Keratinocyte (primary cell): ENCODE data around the gene PLEKHN1. TPM values are rescaled to one million over a fixed set of nuclear protein-coding genes. Genes with fewer than 3 reads are reported as not detected.
A peak's percentile ranks its signal among the peaks of the same experiment; 100 is the strongest.

ENCODE experiments used
- DNase-seq: peaks from one replicate; pipeline ENCODE4 v3.0.0-alpha.2; 2011; ENCODE audit warnings: low read depth, missing footprints, low spot score
- FAIRE-seq: peaks from 2 replicates; lab custom pipeline; 2011; peaks lifted over from hg19 to GRCh38; lab: Jason Lieb, UNC
- H2AFZ ChIP-seq: 2 replicates; pipeline ENCODE4 v1.6.0; 2012; ENCODE audit warnings: low read length, control low read depth, inconsistent platforms; ENCODE audit not compliant: control insufficient read depth
- H3K27ac ChIP-seq: 2 replicates; pipeline ENCODE4 v1.5.1; 2011; ENCODE audit warnings: low read length; ENCODE audit not compliant: control insufficient read depth, insufficient read depth
- H3K27me3 ChIP-seq: 3 replicates; pipeline ENCODE4 v1.6.0; 2011; ENCODE audit warnings: low read length; ENCODE audit not compliant: control insufficient read depth, insufficient read depth; ENCODE audit errors: extremely low read depth
- H3K36me3 ChIP-seq, 2 experiments: 2 replicates in 1 of 2; 3 replicates in 1 of 2; pipeline ENCODE4 v1.5.1; 2011; ENCODE audit warnings: low read length in 2 of 2, mild to moderate bottlenecking in 1 of 2; ENCODE audit not compliant: control insufficient read depth in 2 of 2, insufficient read depth in 2 of 2; ENCODE audit errors: extremely low read depth in 1 of 2
- H3K4me1 ChIP-seq: 3 replicates; pipeline ENCODE4 v1.5.1; 2011; ENCODE audit warnings: low read length; ENCODE audit not compliant: control insufficient read depth, insufficient read depth; ENCODE audit errors: extremely low read depth
- H3K4me2 ChIP-seq: 3 replicates; pipeline ENCODE4 v1.6.0; 2011; ENCODE audit warnings: low read depth, low read length; ENCODE audit not compliant: control insufficient read depth, insufficient read depth; ENCODE audit errors: extremely low read depth
- H3K4me3 ChIP-seq, 3 experiments: fragments of 200-600 bp in 1 of 3; sonication (generic) in 1 of 3; 2 replicates in 2 of 3; 3 replicates in 1 of 3; pipeline ENCODE4 v1.5.1; 2011 to 2016; ENCODE audit warnings: low read length in 3 of 3, mild to moderate bottlenecking in 3 of 3, control low read depth in 2 of 3, inconsistent platforms in 1 of 3, low read depth in 1 of 3, mixed read lengths in 1 of 3, mixed run types in 1 of 3, moderate library complexity in 1 of 3; ENCODE audit not compliant: control insufficient read depth in 2 of 3, insufficient read depth in 2 of 3; ENCODE audit errors: extremely low read depth in 1 of 3
- H3K79me2 ChIP-seq: 2 replicates; pipeline ENCODE4 v1.6.0; 2012; ENCODE audit warnings: low read length; ENCODE audit not compliant: control insufficient read depth, insufficient read depth
- H3K9ac ChIP-seq: 3 replicates; pipeline ENCODE4 v1.6.0; 2011; ENCODE audit warnings: low read length; ENCODE audit not compliant: control insufficient read depth, insufficient read depth; ENCODE audit errors: extremely low read depth
- H3K9me1 ChIP-seq: 3 replicates; pipeline ENCODE4 v1.6.0; 2011; ENCODE audit warnings: low read length; ENCODE audit not compliant: control insufficient read depth, insufficient read depth; ENCODE audit errors: extremely low read depth
- H3K9me3 ChIP-seq: 2 replicates; pipeline ENCODE4 v1.5.1; 2012; ENCODE audit warnings: low read depth, low read length; ENCODE audit not compliant: control insufficient read depth
- H4K20me1 ChIP-seq: 3 replicates; pipeline ENCODE4 v1.6.0; 2011; ENCODE audit warnings: low read length; ENCODE audit not compliant: control insufficient read depth, insufficient read depth; ENCODE audit errors: extremely low read depth
- CTCF ChIP-seq, 3 experiments: IDR thresholded peaks in 1 of 3; conservative IDR thresholded peaks in 1 of 3; optimal IDR thresholded peaks in 1 of 3; 2 replicates in 2 of 3; 3 replicates in 1 of 3; pipeline versions ENCODE3 to v1.5.1; 2011; ENCODE audit warnings: low read length in 3 of 3, mild to moderate bottlenecking in 3 of 3, moderate library complexity in 2 of 3, control low read depth in 1 of 3, inconsistent platforms in 1 of 3; ENCODE audit not compliant: insufficient read depth in 2 of 3; ENCODE audit errors: extremely low read depth in 1 of 3
- EZH2 ChIP-seq: IDR thresholded peaks from one replicate; pipeline ENCODE4 v1.6.1; 2012; ENCODE audit warnings: inconsistent platforms, mild to moderate bottlenecking, low read length, moderate library complexity
- dilution Hi-C: fragments of 300-500 bp; cut with MboI; formaldehyde crosslinking; loops from one replicate; pipeline ENCODE4 v1.7.0; 2020; ENCODE audit warnings: low sequenced_read_pairs; ENCODE audit not compliant: extremely low pct_ligation_motif_present
- polyA plus RNA-seq, 5 experiments: library from polyadenylated mRNA; depleted of rRNA in 3 of 5; stranded (reverse) in 3 of 5; stranded (forward) in 1 of 5; unstranded in 1 of 5; fragments of >200 nt; gene quantifications; 1 replicate in 1 of 5; 2 replicates in 3 of 5; 3 replicates in 1 of 5; pipeline versions ENCODE4 v1.2.1 to v1.2.3, GENCODE V29; 2011 to 2012; ENCODE audit warnings: missing spikeins in 2 of 5, low read depth in 1 of 5, low replicate concordance in 1 of 5

The PLEKHN1 gene
- polyA plus RNA-seq, 1 donor (not counting 4 experiments of a cell fraction or from before 2014, with no cell fraction given): 2.5 TPM

DNA sequence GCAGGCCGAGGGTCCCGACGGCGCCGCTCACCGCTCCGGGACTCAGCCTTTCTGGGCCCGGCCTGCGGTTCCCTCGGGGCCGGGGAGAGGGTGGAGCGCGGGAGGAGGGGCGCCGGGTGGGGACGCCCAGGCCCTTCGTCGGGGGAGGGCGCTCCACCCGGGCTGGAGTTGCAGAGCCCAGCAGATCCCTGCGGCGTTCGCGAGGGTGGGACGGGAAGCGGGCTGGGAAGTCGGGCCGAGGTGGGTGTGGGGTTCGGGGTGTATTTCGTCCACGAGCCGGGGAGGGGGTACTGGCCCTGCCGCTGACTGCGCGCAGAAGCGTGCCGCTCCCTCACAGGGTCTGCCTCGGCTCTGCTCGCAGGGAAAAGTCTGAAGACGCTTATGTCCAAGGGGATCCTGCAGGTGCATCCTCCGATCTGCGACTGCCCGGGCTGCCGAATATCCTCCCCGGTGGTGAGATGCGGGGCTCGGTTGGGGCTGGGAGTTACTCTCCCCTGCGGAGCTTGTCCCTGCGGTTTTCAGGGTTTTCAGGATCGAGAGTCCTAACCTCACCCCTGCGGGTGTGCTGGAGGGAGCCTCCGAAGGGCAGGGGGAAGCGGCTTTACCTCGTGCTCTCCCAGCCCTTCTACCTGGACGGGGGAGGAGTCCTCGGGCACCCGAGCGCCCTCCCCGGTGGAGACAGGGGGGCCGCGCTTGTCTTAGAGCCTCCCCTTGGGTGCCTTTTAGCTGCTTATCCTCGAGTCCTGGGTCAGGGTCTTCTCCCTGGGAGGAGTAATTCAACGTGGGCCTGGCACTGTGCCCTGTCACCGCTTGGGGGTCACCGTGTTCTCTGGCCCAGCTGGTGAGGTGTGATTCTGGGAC is 40.5 kb upstream of the PLEKHN1 start:
- H3K79me2 ChIP-seq: no peaks in the 10 kb centered on the region
- TF ChIP-seq CTCF (optimal IDR thresholded peaks at IDR 0.05 in 1 of 3, IDR thresholded peaks at IDR 0.05 in 1 of 3, conservative IDR thresholded peaks at IDR 0.05 in 1 of 3; ENCODE audit: extremely low read depth in 1 of 3, insufficient read depth in 2 of 3, low read length in 3 of 3) (no peak), EZH2 (peak; percentile 97)
- H4K20me1 ChIP-seq: peaks cover 7% of the 10 kb centered on the region
- no peaks in the 10 kb centered on the region for H3K9me1 ChIP-seq
- H3K36me3 ChIP-seq: no peaks in the 10 kb centered on the region
- peaks cover 5% of the 10 kb centered on the region for H3K4me1 ChIP-seq
- no peak overlapping the region for H3K27ac ChIP-seq
- dilution Hi-C loops: no loop called here
- FAIRE-seq (no peak), DNase-seq (no peak)
- no peaks in the 10 kb centered on the region for H3K9me3 ChIP-seq
- H3K9ac ChIP-seq: no peak overlapping the region
- no peak overlapping the region for H2AFZ ChIP-seq
- H3K27me3 ChIP-seq: peaks cover 95% of the 10 kb centered on the region
- H3K4me2 ChIP-seq: no peak overlapping the region
- no peak overlapping the region for H3K4me3 ChIP-seq

DNA sequence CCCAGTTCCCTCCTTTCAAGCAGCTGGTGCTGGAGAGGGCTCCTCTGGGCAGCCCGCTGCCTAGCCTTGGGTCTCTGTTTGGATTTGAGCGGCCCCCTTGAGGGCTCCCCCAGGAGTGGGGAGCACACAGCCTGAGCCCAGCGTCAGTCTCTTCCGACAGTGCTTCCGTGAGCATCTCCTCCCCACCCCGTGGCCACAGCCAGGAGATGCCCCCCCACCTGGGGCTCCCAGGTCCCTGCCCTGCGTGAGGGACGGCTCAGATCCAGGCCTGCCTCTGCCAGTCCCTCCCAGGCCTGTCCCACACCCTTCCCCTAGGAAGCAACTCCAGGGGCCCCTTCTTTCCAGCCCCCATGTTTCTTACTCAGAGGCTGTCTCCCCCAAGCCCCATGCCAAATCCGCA is 39.0 kb upstream of the PLEKHN1 start:
- Histone ChIP-seq H3K79me2 (no peaks in the 10 kb centered on the region), H2AFZ (no peak overlapping the region), H3K27ac (no peak overlapping the region), H3K9me3 (no peaks in the 10 kb centered on the region), H4K20me1 (peaks cover 7% of the 10 kb centered on the region), H3K9me1 (no peaks in the 10 kb centered on the region), H3K36me3 (no peaks in the 10 kb centered on the region), H3K9ac (no peak overlapping the region), H3K27me3 (peaks cover 94% of the 10 kb centered on the region), H3K4me2 (no peak overlapping the region), H3K4me3 (no peak overlapping the region), H3K4me1 (peaks cover 3% of the 10 kb centered on the region)
- dilution Hi-C loops: no loop called here
- DNase-seq (no peak), FAIRE-seq (no peak)
- TF ChIP-seq EZH2 (no peak), CTCF (optimal IDR thresholded peaks at IDR 0.05 in 1 of 3, IDR thresholded peaks at IDR 0.05 in 1 of 3, conservative IDR thresholded peaks at IDR 0.05 in 1 of 3; ENCODE audit: extremely low read depth in 1 of 3, insufficient read depth in 2 of 3, low read length in 3 of 3) (no peak)
